Panc1 (cell line): ENCODE data around the gene CRTAC1.

Experiments used
- CTCF ChIP-seq: fragments of 450-650 bp; IDR thresholded peaks from 2 replicates; pipeline ENCODE4 v1.5.1; 2017; ENCODE audit warnings: mild to moderate bottlenecking
- POLR2AphosphoS5 ChIP-seq: IDR thresholded peaks from 2 replicates; pipeline ENCODE4 v1.6.1; 2012; ENCODE audit warnings: mild to moderate bottlenecking, low read depth, low read length, moderate library complexity
- REST ChIP-seq, 2 experiments: IDR thresholded peaks; 2 replicates each; pipeline ENCODE4 v1.6.1; 2011 to 2012; ENCODE audit warnings: low read depth in 2 of 2, control low read depth in 1 of 2, low read length in 1 of 2, mild to moderate bottlenecking in 1 of 2, moderate library complexity in 1 of 2; ENCODE audit not compliant: insufficient read depth in 1 of 2

DNA sequence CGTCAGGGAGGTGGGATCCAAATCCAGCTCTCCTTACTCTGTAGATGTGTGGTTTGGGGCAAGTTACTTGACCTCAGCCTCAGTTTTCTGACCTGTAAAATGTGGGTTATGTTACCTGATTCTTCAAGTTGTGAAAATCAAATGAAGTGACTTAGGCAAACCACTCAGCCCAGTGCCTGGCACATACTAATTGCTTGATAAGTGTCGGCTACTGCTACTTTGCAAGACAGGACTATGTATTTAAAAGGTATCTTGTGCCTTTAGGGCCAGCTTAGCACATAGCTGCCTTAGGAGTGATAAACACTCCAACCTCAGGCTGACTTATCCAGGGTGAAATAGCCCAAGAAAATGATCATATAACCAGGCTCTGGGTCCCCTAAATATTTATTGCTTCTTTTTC is 137.9 kb downstream of the CRTAC1 start:
- no peak for TF ChIP-seq CTCF
- TF ChIP-seq REST (IDR thresholded peaks at IDR 0.05; ENCODE audit: insufficient read depth in 1 of 2, low read depth in 2 of 2, low read length in 1 of 2) = no peak
- no peak for TF ChIP-seq POLR2AphosphoS5
